ENCODE measurements around the gene ZNF441.
"Not testable (repeated sequence)": the region's sequence is repeated elsewhere in the genome, so short reads cannot be mapped to it uniquely, and the experiment has no call there.

ZNF441 gene

DNA sequence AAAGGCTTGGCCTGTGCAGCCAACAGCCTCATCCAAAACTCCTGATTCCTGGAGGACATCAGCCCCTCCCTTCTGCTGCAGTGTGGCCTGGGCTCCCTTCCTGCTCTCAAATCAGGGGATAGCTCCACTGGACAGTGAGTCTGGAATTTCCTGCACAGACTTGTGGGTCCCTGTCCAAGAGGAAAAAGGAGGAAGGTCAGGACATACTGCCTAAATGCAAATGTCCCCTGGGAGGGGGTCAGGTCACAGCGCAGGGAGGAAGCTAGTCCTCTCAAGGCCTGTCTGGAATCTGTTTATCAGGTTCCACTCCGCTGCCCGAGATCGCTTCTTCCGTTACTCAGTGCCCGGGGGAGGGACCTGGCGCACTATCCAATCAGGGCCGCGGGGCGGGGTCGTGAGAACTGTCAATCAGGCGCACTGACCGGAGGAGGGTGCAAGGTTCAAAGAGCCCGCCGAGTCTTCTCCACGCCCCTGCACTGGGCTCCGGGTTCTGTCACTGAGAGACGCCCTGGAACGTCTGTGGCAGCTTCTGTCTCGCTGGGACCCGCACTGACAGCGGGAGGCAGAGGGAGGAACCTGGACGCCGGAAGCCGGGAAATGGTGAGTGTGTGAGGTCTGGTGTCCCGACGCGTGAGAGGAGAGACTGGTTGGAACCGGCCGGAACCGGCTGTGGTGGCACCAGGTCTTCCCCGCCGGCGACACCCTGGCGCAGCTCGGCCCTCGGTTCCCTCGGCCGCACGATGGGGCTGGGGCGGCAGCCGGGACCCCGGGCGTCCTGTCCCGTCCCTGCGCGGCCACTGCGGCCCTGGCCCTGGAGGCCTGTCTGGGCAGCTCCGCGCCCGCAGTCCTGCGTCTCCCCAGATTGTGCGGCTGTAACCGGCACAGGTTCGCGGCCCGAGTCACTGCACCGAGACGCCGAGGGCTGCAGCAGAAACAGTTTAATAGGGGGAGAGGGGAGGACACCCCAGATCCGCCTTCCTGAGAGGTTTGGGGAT lies at the start of gene ZNF441:
Gene ZNF441, plus strand, starts transcription at position 404 of the 995 bp plus-strand sequence. Its CDS starts 194 bp downstream, at position 598.
- peak; percentile 95 for DNase-seq (ENCODE audit: low read depth)

DNA sequence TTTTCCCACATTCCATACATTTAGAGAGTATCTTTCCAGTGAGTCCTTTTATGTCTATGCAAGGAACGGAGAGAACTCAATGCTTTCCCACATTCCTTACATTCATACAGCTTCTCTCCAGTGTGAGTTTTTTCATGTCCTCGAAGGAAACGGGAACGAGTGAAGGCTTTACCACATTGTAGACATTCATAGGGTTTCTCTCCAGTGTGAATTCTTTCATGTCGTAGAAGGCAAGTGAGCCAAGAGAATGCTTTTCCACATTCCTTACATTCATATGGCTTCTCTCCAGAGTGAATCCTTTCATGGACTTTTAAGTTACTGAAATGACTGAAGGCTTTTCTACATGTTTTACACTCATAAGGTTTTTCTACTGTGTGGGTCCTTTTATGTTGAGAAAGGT lies 45.1 kb upstream of the ZNF441 start:
- no peak for DNase-seq (ENCODE audit: low read depth)

DNA sequence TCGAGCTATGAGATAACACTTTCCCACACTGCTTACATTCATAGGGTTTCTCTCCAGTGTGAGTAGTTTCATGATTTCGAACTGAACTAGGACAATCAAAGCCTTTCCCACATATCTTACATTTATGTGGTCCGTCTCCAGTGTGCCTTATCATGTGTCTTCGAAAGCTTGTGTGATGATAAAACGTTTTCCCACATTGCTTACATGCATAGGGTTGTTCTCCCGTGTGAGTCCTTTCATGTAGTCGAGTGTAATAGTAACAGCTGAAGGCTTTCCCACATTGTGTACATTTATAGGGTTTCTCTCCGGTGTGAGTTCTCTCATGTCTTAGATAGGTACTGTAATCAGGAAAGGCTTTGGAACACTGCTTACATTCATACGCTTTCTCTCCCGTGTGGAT lies 44.4 kb upstream of the ZNF441 start:
- no peak for DNase-seq (ENCODE audit: low read depth)

DNA sequence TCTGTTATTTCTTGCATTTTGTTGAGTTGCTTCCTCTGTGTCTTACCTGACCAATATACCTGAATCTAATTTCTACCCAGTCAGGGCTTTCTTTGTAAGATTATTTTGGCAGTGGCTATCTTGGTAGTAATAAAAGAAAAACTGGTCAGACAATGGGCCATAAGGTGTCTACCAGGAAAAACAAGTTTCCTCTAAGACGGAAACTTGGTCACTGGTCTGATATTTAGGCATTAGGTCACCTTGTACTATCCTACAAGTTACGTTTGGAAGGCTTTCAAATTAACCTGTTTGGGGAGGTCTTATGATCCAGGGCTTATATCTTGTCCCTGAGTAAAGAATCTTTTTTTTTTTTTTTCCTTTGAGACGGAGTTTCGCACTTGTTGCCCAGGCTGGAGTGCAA lies 37.2 kb upstream of the ZNF441 start:
- no peak for DNase-seq (ENCODE audit: low read depth)

DNA sequence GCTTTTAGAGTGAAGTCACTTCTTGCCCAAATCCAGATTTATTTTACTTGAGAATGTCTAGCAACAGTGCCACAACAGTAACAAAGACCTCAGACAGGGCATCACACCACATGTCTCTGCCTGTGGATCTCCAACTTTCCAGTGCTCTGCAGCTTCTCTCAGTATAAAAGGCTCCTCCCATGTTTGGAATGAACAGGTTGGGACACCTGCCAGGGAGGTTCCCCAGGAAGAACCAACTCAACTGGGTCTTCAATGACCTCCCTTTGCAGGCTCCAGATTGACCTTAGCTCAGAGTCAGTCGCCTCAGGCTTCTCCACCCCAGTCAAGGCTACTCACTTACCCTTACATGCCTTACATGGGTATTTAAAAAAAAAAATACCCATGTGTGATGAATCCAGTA lies 31.4 kb upstream of the ZNF441 start:
- no peak for DNase-seq (ENCODE audit: low read depth)

DNA sequence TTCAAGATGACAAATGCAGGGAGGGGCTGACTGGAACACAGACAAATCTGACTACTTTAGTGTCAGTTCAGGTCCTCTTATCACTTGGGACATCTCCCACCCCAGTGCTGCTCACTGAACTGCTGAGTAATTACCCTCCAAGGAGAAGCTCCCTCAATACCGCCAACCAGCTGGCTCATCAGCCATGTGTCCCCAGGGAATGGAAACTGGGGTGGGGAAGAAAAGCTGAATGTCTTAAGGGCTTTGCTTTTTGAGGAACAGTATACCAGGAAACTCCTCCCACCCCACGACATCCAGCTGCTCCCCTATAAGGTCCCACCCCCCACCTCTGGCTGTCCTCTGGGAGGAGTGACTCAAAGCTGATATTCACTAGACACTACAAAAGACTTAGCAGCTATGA lies 30.1 kb upstream of the ZNF441 start:
- DNase-seq (ENCODE audit: low read depth) = no peak

DNA sequence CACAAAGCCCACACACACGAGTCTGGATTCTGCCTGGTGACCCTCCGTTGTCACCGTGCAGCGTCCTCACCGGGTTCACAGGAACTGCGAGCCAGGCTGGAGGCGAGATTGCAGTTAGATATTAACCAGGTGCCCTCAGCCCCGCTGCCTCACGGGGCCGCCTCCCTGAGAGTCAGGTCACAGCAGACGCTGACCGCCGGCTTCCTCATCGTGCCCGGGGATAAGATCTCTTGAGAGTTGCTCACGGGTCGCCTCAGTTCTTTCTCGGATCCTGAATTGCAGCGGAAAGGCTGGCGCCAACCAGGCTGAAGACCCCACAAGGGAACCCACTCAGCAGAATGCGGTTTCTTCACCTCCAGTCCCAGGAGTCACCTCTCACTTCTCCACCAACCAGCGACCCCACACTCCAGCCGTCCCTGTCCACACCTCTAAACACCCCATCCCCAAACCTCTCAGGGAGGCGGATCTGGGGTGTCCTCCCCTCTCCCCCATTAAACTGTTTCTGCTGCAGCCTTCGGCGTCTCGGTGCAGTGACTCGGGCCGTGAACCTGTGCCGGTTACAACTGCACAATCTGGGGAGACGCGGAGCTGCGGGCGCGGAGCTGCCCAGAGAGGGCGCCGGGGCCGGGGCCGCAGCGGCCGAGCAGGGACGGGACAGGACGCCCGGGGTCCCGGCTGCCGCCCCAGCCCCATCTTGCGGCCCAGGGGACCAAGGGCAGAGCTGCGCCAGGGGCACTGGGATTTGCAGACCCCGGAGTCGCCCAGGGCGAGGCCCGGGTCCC lies 28.6 kb upstream of the ZNF441 start:
- DNase-seq (ENCODE audit: low read depth) = peak; percentile 14

DNA sequence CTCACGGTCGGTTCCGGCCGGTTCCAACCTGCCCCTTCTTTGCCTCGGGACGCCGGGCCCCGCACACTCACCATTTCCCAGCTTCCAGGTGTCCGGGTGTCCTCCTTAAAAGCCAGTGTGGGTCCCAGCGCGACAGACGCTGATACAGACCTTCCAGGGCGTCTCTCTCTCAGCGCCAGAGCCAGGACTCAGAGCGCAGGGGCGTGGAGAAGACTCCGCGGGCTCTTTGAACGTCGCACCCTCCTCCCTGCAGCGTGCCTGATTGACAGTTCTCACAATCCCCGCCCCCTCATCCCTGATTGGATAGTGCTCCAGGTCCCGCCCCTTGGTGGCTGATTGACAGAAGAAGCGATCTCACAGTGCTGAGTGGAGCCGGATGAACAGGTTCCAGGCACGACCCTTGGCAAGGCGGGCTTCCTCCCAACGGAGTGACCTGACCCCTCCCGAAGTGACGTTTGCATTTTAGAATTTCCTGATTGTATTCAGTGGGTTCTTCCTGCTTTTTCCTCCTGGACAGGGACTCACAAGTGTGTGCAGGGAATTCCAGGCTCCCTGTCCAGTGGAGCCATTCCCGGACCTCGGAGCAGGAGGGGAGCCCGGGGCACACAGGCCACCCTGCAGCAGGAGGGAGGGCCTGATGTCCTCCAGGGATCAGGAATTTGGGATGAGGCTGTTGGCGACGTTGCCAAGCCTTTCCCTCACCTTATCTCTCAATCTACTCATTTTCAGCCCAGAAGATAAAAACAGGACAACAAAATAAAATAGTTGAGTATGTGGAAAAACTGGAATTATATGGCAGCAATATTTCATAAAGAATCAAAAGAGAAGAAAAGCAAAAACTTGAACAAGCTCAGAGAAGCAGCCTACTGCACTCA lies 27.8 kb upstream of the ZNF441 start, which contains the start of gene ZNF823:
Gene ZNF823, minus strand, starts transcription at position 201 of the 875 bp plus-strand sequence. Its CDS starts 127 bp downstream, at position 74.
- peak; percentile 96 for DNase-seq (ENCODE audit: low read depth)

DNA sequence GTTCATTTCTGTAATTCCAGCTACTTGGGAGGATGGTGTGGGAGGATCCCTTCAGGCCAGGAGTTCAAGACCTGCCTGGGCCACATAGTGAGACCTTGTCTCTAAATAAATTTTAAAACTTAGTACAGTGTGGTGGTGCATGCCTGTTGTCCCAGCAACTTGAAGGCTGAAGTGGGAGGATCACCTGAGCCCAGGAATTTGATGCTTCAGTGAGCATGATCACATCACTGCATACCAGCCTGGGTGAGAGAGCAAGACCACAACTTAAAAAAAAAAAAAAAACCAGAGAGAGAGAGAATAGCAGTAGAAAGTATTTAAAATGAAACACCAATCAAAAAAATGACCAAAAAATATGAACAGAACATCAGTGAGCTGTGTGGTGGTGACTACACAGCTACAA lies 20.9 kb upstream of the ZNF441 start:
- DNase-seq (ENCODE audit: low read depth) = no peak

DNA sequence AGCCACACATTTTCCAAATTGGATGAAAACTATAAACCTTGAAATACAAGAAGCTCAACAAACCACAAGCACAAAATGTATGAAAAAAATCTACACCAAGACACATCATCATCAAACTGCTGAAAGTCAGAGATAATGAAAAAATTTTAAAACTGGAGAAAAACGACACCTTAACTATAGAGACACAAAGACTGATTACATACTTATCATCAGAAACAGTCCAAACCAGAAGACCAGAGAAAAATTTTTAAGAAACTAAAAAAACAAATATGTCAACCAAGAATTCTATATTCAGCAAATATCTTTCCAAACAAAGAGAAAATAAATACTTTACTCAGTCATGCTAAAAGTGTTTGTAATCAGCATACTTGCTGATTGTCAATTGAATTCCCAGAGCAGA lies 19.5 kb upstream of the ZNF441 start:
- no peak for DNase-seq (ENCODE audit: low read depth)

DNA sequence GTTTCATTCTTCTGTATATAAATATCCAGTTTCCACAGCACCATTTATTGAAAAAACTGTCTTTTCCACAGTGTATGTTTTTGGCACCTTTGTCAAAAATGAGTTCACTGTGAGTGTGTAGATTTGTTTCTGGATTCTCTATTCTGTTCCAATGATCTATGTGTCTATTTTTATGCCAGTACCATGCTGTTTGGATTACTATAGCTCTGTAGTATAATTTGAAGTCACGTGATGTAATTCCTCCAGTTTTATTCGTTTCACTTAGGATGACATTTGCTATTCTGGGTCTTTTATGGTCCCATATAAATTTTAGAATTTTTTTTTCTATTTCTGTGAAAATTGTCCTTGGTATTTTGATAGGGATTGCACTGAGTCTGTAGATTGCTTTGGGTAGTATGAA lies 17.0 kb upstream of the ZNF441 start:
- DNase-seq (ENCODE audit: low read depth) = no peak

DNA sequence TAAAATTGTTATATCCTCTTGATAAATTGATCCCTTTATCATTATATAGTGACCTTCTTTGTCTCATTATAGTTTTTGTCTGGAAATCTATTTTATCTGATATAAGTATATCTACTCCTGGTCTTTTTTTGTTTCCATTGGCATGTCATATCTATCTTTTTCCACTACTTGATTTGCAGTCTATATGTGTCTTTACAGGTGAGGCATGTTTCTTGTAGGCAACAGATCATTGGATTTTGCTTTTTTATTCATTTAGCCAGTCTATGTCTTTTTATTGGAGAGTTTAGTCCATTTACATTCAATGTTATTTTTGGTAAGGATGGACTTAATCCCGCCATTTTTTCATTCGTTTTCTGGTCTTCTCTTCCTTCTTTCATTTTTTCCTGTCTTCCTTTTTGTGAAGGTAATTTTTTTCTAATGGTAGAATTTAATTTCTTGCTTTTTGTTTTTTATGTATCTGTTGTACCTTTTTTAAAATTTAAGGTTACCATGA lies 14.5 kb upstream of the ZNF441 start:
- no peak for DNase-seq (ENCODE audit: low read depth)

DNA sequence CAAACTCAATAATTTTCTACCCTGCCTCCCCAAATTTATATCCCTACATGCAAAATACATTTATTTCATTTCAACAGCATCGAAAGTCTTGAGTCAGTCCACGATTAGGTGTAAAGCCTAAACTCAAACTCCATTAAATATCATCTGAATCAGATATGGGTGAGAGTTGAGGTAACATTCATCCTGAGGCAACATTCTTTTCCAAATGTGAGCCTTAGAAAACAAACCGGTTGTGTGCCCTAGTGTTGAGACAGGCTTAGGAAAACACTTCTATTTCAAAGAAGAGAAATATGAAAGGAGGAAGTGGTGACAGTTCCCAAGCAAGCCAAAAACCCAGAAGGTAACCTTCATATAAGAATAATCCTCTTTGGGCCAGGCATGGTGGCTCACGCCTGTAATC lies 12.1 kb upstream of the ZNF441 start:
- DNase-seq (ENCODE audit: low read depth) = no peak

DNA sequence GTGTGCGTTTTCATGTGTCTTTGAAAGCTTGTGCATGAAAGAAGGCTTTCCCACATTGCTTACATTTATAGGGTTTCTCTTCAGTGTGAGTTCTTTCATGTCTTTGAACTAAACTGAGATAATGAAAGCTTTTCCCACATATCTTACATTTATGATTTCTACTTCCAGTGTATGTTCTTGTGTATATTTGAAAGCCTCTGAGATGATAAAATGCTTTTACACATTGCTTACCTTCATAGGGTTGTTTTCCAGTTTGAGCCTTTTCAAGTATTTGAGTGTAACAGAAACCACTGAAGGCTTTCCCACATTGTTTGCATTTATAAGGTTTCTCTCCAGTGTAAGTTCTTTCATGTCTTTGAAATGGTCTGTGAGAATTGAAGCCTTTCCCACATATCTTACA lies 9.8 kb upstream of the ZNF441 start:
- no peak for DNase-seq (ENCODE audit: low read depth)

DNA sequence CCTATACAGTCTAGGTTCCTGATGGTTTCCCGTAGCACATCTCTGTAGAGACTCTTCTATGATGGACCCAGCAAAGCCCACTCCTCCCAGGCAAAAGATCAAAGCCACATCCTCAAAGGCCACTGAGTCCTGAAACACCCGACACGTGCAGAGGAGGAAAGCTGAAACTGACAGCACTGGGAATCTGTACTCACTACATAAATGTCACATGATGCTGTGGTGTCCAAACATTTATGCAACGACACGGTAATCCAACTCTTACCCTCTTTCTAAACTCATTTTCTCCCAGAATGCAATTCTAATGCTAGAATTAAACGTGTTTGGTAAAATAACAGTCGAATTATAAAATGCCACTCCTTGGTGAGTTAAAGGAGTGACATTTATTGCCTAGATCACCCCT lies 7.0 kb upstream of the ZNF441 start:
- no peak for DNase-seq (ENCODE audit: low read depth)

DNA sequence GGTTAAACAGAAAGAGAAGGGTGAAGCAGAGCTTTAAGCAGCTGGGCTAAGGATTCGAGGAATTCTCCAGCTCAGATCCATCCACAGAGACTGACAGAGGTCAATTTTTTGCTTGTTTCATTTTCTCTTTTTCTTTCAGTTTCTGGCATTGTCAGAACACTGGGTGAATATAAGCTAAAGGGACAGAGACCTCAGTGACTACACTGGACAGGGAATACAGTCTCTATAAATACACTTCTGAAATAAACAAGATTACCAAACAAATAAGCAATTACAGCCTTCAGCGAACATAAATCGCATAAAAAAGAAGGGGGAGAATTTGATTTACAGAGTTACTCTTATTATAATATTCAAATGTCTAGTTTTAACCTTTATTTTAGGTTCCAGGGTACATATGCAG lies 3.7 kb upstream of the ZNF441 start:
- no peak for DNase-seq (ENCODE audit: low read depth)

DNA sequence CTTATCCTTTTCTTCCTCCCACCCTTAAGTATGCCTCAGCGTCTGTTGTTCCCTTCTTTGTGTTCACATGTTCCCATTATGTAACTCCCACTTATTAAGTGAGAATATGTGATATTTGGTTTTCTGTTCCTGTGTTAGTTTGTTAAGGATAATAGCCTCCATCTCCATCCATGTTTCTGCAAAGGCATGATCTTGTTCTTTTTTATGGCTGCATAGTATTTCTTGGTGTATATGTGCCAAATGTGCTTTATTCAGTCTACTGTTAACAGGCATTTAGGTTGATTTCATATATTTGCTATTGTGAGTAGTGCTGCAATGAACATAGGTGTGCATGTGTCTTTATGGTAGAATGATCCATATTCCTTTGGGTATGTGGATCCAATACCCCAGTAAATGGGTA lies 3.2 kb upstream of the ZNF441 start:
- DNase-seq (ENCODE audit: low read depth) = no peak

DNA sequence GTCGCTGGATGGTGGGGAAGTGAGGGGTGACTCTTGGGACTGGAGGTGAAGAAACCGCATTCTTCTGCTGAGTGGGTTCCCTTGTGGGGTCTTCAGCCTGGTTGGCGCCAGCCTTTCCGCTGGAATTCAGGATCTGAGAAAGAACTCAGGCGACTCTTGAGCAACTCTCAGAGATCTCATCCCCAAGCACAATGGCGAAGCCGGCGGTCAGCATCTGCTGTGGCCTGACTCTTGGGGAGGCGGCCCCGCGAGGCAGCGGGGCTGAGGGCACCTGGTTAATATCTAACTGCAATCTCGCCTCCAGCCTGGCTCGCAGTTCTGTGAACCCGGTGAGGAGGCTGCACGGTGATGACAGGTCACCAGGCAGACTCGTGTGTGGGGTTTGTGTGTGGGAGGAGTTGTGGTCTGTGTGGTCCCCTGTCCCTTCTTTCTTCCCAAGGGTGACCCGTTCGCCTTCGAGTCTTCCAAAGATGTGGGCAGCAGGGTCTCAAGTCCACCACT lies 883 bp downstream of the ZNF441 start:
- DNase-seq (ENCODE audit: low read depth) = no peak

DNA sequence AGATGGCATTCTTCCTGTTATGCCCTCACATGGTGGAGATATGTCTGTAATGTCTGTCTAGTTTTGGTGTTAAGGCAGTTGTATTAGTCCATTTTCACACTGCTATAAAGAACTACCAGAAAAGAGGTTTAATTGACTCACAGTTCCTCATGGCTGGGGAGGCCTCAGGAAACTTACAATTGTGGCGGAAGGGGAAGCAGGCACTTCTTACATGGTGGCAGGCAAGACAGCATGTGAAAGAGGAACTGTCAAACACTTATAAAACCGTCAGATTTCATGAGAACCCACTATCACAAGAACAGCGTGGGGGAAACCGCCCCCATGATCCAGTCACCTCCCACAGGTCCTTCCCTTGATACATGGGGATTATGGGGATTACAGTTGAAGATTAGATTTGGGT lies 3.2 kb downstream of the ZNF441 start:
- DNase-seq (ENCODE audit: low read depth) = no peak

DNA sequence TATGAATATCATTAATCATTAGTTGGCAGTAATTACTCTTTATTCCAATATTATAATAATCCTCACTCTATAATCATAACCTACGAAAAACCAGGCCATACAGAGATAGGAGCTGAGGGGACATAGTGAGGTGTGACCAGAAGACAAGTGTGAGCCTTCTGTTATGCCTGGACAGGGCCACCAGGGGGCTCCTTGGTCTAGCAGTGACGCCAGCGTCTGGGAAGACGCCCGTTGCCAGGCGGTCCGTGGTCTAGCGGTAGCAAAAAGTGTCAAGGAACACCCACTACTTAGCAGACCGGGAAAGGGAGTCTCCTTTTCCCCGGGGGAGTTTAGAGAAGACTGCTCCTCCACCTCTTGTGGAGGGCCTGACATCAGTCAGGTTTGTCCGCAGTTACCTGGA lies 4.7 kb downstream of the ZNF441 start:
- DNase-seq (ENCODE audit: low read depth) = not testable (repeated sequence)

DNA sequence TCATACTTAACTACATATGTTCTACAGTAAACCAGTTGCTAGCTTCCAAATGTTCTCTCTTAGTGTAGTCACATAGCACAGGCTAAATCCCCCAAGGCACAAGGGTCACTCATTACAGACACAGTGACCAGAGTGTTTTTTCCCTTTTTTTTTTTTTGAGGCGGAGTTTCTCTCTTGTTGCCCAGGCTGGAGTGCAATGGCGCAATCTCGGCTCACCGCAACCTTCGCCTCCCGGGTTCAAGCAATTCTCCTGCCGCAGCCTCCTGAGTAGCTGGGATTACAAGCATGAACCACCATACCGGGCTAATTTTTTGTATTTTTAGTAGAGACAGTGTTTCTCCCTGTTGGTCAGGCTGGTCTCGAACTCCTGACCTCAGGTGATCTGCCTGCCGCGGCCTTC lies 9.9 kb downstream of the ZNF441 start:
- not testable (repeated sequence) for DNase-seq (ENCODE audit: low read depth)
